HuH-7 (cell line): Measurements from ENCODE around the gene CSNK2A1.

Experiments
- DNase-seq: peaks from one replicate; pipeline ENCODE4 v3.0.0; 2011; ENCODE audit warnings: low spot score

Gene CSNK2A1

GRCh38 chr20:564192-564591 is 20.6 kb upstream of the CSNK2A1 start:
- no peak for DNase-seq

GRCh38 chr20:563187-563586 is 19.6 kb upstream of the CSNK2A1 start:
- DNase-seq: no peak

DNA sequence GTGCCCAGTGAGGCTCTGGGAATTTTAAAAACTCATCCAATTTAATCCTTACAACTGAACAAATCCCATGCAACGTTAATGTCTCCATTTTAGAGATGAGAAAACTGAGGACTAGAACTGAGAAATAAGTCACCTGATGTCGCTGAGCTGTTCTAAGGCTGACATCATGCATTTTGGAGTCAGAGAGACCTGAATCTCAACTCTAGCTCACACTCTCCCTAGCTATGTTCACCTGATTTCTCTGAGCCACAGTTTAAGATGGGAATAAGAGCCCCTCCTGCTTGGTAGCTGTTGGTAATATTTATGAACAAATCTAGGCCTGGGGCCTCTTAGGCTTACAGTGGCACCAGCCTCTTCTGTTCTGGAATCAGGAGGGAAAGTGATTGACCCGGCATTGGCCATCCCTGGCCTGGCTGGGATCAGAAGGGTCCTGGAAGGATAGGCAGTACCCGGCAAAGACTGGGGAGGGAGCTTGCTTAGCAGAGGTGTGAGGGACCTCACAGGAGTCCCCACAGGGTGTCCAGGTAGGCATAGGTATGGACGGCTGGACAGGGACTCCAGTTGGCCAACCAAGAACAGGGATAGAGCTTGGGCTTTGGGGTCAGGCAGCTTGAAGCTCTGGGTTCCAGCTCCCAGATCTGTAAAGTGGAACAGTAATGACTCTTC is 18.8 kb upstream of the CSNK2A1 start:
- DNase-seq: no peak

GRCh38 chr20:561437-562231 is 18.0 kb upstream of the CSNK2A1 start:
- peak; percentile 80 for DNase-seq

DNA sequence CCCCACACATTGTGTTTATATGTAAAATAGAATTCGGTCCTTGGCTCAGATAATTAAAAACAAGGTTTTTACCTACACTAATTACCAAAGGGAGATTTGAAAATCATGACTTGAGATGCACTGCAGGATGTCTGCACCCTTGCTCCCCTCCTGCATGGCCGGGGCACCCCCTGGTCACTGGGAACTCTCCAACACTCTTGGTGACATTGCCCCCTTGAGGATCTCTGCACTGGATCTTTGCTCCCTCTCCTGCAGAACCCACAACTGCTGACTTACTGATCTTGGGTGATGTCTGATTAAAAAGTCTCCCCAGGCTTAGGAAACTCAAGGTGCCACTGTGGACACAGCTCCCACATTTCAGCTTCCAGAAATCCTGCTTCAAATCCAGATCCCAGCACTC is 17.1 kb upstream of the CSNK2A1 start:
- DNase-seq: no peak

DNA sequence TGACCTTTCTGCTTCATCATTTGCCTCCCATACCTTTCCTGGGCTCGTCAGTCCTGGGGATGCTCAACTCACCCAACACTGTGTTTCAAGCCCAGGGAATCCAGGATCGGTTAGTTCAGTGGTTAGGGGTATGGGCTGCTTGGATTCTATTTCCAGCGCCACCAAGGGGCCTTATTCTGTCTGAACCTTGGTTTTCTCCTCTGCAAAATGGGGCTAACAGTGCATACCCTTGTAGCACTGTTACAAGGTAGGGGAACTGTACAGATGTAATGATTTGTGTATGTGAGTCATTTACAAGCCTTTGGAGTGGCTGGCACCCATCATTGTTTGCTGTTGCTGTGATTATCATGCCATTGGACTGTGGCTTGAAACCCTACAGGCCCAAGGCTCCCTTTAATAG is 14.5 kb upstream of the CSNK2A1 start:
- no peak for DNase-seq

DNA sequence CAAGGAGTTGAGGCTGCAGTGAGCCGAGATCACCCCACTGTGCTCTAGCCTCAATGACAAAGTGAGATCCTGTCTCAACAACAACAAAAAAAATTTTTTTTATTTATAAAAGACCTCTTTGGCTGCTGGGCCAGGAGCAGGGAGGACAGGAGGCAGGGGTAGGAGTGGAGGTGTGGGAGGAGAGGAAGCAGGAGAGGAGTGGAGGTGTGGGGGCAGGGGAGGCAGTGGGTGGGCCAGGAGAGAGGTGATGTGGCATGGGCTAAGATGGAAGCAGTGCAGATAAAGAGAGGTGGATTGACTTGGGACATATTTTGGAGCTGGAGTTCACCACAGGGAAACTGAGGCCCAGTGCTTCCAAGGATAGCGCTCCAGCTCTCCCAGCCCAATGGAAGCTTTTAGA is 13.4 kb upstream of the CSNK2A1 start:
- DNase-seq: no peak

DNA sequence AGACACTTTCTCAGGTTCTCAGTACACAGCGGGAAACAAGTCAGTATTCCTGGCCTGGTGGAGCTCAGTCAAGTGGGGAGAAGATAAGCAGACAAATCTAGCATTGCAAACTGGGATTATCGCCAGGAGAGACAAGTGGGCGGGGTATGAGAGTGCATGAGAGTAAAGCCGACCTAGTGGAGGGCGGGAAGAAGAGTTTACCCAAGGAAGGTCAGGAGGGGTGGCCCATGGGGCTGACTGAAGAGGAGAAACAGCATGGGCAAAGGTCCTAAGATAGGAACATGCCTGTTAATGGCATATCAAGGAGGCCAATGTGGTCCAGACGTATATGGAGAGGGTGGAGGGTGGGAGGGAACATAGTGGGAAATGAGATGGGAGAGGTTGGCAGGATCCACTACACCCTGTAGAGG is 12.4 kb upstream of the CSNK2A1 start:
- DNase-seq: no peak

DNA sequence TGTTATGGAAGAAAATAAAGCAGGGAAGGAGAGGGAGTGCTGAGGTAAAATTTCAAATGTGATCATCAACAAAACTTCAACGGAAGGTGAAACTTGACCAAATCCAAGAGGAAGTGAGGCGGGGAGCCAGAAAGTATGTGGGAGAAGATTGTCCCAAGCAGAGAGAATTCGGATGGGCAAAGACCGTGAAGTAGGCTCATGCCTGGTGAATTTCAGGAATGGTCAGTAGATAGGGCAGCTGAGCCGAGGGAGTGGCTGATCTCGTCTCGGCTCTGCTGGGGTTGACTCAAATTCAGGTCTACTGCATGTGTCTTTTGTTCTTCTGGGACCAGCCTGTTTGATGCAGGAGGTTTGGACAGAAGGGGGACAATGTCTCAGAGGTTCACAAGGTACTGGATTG is 7.0 kb upstream of the CSNK2A1 start:
- DNase-seq: no peak

GRCh38 chr20:549722-550496 is 6.3 kb upstream of the CSNK2A1 start:
- DNase-seq: no peak

DNA sequence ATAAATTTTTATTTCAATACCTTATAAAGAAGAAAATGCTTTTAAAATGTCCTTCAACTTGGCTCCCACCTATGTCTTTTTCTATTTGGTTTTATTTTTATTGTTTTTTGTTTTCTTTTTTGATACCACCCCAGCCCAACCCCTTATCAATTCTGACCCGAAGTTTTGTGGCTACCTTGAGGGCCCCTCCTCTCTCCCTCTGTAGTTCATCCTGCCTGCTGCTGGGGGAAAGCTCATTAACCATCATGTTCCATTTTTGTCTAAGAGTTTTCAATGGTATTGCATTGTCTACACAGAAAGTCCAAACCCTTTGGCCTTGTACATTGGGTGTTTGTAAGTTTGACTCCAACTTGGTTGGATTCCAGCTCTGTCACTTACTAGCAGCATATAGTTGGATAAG is 5.3 kb upstream of the CSNK2A1 start:
- DNase-seq: no peak

DNA sequence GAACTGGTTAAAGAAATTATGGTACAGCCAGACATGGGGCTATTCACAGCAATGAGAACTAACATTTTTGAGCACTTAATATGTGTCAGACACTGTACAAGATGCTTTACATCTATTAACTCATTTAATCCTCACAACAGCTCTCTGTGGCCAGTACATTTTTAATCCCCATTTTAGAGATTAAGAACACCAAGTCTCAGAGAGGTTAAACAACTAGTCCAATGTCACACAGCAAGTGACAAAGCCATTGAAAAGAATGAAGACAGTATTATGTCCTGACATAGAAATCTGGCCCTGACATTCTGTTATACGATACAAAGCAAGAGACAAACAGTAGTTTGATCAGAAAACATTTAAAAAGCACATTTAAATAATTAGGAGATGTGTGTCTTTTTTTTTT is 3.8 kb upstream of the CSNK2A1 start:
- DNase-seq: no peak

DNA sequence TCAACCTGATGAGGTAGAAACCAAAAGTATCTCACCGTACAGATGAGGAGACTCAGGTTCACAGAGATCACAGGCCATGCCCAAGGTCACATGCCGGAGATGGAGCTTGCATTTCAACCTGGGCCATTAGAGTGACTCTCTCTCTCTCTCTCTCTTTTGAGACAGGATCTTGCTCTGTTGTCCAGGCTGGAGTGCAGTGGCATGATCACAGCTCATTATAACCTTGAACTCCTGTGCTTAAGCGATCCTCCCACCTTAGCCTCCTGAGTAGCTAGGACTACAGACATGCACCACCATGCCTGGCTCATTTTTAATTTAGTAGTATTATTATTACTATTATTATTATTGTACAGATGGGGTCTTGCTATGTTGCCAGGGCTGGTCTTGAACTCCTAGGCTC is 2.8 kb upstream of the CSNK2A1 start:
- DNase-seq: no peak

GRCh38 chr20:544153-544725 is 649 bp upstream of the CSNK2A1 start:
- no peak for DNase-seq

DNA sequence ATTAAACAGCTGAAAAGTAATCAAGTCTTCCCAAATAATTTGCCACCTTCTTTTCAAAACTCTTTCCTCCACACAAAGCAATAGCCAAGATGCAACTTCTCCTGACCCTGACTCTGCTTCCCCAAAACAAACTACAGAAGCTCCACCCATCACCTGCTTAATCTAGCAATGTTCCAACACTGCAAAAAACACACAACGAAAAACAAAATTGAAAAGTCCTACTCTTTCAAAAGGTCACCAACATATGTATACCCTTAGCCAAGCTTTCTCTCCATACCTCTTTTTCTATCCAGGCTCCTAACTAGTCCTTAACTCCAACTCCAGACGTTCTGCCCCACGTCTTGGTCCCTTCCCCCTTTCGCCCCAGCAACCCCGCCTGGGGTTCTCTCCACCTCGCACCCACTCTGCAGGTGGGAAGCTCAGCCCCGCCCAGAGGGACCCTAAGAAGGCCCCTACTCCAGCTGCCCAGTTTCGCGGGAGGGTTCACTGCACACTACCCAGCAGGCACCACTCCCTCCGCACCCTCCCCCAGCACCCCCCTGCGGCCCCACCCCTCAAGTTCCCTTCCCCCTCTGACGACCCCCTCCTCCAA is 717 bp downstream of the CSNK2A1 start:
- no peak for DNase-seq

DNA sequence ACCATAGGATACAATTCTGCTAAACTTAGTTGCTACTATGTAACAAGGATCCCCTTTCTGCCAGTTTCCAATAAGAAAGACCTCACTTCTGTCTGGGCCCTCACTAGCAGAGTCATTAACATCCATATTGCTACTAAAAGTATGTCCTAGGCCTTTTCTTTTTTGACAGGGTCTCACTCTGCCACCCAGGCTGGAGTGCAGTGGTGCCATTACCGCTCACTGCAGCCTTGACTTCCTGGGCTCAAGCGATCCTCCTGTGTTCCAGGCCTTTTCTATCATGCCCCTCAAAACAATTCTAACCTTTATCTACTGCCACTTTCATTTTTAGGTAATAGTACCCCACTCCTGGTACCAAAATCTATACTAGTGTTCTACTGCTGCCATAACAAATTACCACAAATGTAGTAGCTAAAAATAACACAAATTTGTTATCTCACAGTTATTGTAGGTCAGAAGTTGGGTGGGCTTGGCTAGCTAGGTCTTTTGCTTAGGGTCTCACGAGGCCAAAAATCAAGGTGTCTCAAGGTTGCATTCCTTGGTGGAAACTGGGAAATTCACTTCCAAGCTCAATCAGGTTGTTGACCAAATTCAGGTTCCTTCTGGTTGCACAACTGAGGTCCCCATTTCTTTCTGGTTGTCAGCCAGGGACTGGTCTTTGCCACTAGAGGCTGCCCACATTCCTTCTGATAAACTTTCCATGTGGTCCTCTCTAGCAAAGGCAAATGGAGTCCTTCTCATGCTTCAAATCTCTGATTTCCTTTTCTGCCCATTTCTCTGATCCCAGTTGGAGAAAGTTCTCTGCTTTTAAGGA is 3.0 kb downstream of the CSNK2A1 start:
- no peak for DNase-seq

GRCh38 chr20:539848-540247 is 3.7 kb downstream of the CSNK2A1 start:
- no peak for DNase-seq

GRCh38 chr20:539191-539590 is 4.4 kb downstream of the CSNK2A1 start:
- DNase-seq: no peak

GRCh38 chr20:537983-538382 is 5.6 kb downstream of the CSNK2A1 start:
- no peak for DNase-seq

GRCh38 chr20:536426-537010 is 7.1 kb downstream of the CSNK2A1 start:
- no peak for DNase-seq

DNA sequence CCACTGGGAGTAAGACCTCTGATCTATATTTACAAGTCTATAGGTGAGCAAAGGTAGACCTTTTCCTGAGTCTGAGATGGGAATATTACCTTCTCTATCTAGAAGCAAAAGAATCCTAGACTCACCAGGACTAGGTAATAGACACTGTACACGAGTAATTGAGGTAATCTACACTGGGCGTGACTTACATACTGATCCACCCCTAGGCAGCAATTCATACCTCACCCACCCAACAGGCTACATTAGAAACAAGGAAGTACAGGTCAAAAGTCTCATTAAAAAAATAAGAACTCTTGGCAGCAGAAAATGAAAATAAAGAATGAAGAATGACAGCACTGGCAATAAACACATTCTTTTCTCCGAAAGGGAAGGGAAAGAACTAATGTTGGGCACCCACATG is 7.6 kb downstream of the CSNK2A1 start:
- DNase-seq: no peak
